Measurements from ENCODE around the gene CSTB. TPM values are rescaled to one million over a fixed set of nuclear protein-coding genes. Genes with fewer than 3 reads are reported as not detected.
A peak's percentile ranks its signal among the peaks of the same experiment; 100 is the strongest.

Gene CSTB
- total RNA-seq, 1 experiment from 2014 or later: 151 TPM

- Histone ChIP-seq H4K20me1 (ENCODE audit: low read length) (peaks cover 17% of the 10 kb centered on the region), H3K27me3 (ENCODE audit: low read length) (no peaks in the 10 kb centered on the region), H3K79me2 (ENCODE audit: low read length) (peaks cover 100% of the 10 kb centered on the region), H3K4me3 (ENCODE audit: low read length) (no peak overlapping the region), H3K9me2 (replicated peaks; ENCODE audit: low read length) (no peaks in the 10 kb centered on the region), H3K4me2 (ENCODE audit: low read length) (peak overlapping the region; percentile 55), H3K9me3 (ENCODE audit: low read length) (no peaks in the 10 kb centered on the region), H3K27ac (ENCODE audit: low read length) (peak overlapping the region; percentile 41), H3K36me3 (ENCODE audit: low read depth, low read length) (peaks cover 23% of the 10 kb centered on the region; the same call in 1 of the 2 replicates), H3K9ac (ENCODE audit: low read length) (no peak overlapping the region), H3K4me1 (ENCODE audit: insufficient read depth, low read length) (peaks cover 62% of the 10 kb centered on the region), H2AFZ (ENCODE audit: low read length) (no peak overlapping the region), H3F3A (ENCODE audit: low read length, unreplicated experiment) (peaks cover 6% of the 10 kb centered on the region)
- ATAC-seq: no peak; the same call in 1 of the 2 replicates
- TF ChIP-seq EZH2phosphoT487 (IDR thresholded peaks at IDR 0.05; ENCODE audit: borderline replicate concordance, low read length) (no peak), EZH2 (IDR thresholded peaks at IDR 0.05; ENCODE audit: low read length, unreplicated experiment) (no peak), CTCF (conservative IDR thresholded peaks at IDR 0.05; ENCODE audit: low read depth, low read length) (no peak)
- ChIA-PET POLR2A (ENCODE audit: unreplicated experiment) (no interaction called here), CTCF (no interaction called here)
- DNase-seq: no peak
- intact Hi-C loops (cut with micrococcal nuclease): no loop called here
- BruUV-seq (replicated peaks): no TSS peak
Measured at GRCh38 chr21:43726686-43727518, 49.2 kb downstream of the CSTB start.

Other genes with a start within 250 kb of the CSTB start
- 1.2 and 2.4 TPM in 2 replicates for gene HSF2BP, start 116.8 kb downstream of the CSTB start, total RNA-seq (2014; rRNA removed)
- gene RRP1B, start 116.7 kb downstream of the CSTB start, total RNA-seq (2014; rRNA removed): 44.2 and 53.0 TPM in 2 replicates
- 423 and 464 TPM in 2 replicates for gene PDXK, start 57.2 kb downstream of the CSTB start, total RNA-seq (2014; rRNA removed)
- gene RRP1, start 13.3 kb upstream of the CSTB start, total RNA-seq (2014; rRNA removed): 76.4 and 96.6 TPM in 2 replicates
- gene AGPAT3, start 88.9 kb upstream of the CSTB start, total RNA-seq (2014; rRNA removed): 76.1 and 91.9 TPM in 2 replicates
- 28.9 and 31.4 TPM in 2 replicates for gene TRAPPC10, start 236.0 kb upstream of the CSTB start, total RNA-seq (2014; rRNA removed)